Measurements from ENCODE around the gene MPRIP. TPM values are rescaled to one million over a fixed set of nuclear protein-coding genes. Genes with fewer than 3 reads are reported as not detected.

MPRIP gene
- total RNA-seq, 1 experiment from 2014 or later: 140 TPM

GRCh38 chr17:17022011-17022410 lies 20.2 kb upstream of the MPRIP start (continued):
- TF ChIP-seq ZSCAN18 (CRISPR knock-in tag; IDR thresholded peaks at IDR 0.05): no peak
- no peak for TF ChIP-seq CREB1 (CRISPR knock-in tag; IDR thresholded peaks at IDR 0.05)
- TF ChIP-seq AFF4 (CRISPR knock-in tag; IDR thresholded peaks at IDR 0.05; ENCODE audit: borderline replicate concordance): no peak
- TF ChIP-seq NR1H2 (CRISPR knock-in tag; IDR thresholded peaks at IDR 0.05): no peak
- TF ChIP-seq TCF7 (CRISPR knock-in tag; IDR thresholded peaks at IDR 0.05; ENCODE audit: low read depth): no peak
- no peak for TF ChIP-seq ZBTB21 (CRISPR knock-in tag; IDR thresholded peaks at IDR 0.05; ENCODE audit: borderline replicate concordance)
- no peak for TF ChIP-seq GTF2I (CRISPR knock-in tag; conservative IDR thresholded peaks at IDR 0.05)

- Mint-ChIP-seq H3K36me3 (no peaks in the 10 kb centered on the region), H3K4me1 (peaks cover 8% of the 10 kb centered on the region), H3K27ac (no peak overlapping the region), H3K4me3 (no peak overlapping the region), H3K27me3 (ENCODE audit: low read depth) (no peaks in the 10 kb centered on the region), H3K9me3 (no peaks in the 10 kb centered on the region)
- CTCF ChIA-PET: interaction anchor here (1.9 kb wide), 1 partner anchor 119 kb away, joined by 7 read pairs; no protein-coding TSS in a partner anchor
- DNase-seq (ENCODE audit: low spot score) (no peak), ATAC-seq (no peak)
- POLR2A ChIA-PET: interaction anchor here (0.5 kb wide), 1 partner anchor 44 kb away, joined by 3 read pairs; no protein-coding TSS in a partner anchor
- TF ChIP-seq ZNF512 (CRISPR knock-in tag; IDR thresholded peaks at IDR 0.05; ENCODE audit: borderline replicate concordance) (no peak), ZNF121 (CRISPR knock-in tag; IDR thresholded peaks at IDR 0.05) (no peak), SP1 (CRISPR knock-in tag; conservative IDR thresholded peaks at IDR 0.05) (no peak), EMX1 (CRISPR knock-in tag; IDR thresholded peaks at IDR 0.05) (no peak), CREB1 (CRISPR knock-in tag; IDR thresholded peaks at IDR 0.05) (no peak), USF2 (CRISPR knock-in tag; IDR thresholded peaks at IDR 0.05) (no peak), RELA (CRISPR knock-in tag; IDR thresholded peaks at IDR 0.05; ENCODE audit: borderline replicate concordance) (no peak), ERG (CRISPR knock-in tag; IDR thresholded peaks at IDR 0.05) (no peak), NFE2L1 (CRISPR knock-in tag; IDR thresholded peaks at IDR 0.05) (no peak), STAT6 (CRISPR knock-in tag; conservative IDR thresholded peaks at IDR 0.05; ENCODE audit: low read depth) (no peak), USF1 (CRISPR knock-in tag; IDR thresholded peaks at IDR 0.05) (no peak), MXD4 (CRISPR knock-in tag; IDR thresholded peaks at IDR 0.05; ENCODE audit: borderline replicate concordance) (no peak), CTCF (IDR thresholded peaks at IDR 0.05) (no peak), ZNF396 (CRISPR knock-in tag; IDR thresholded peaks at IDR 0.05; ENCODE audit: borderline replicate concordance) (no peak), FOXP1 (CRISPR knock-in tag; IDR thresholded peaks at IDR 0.05; ENCODE audit: borderline replicate concordance) (no peak), SMAD3 (CRISPR knock-in tag; IDR thresholded peaks at IDR 0.05; ENCODE audit: borderline replicate concordance) (no peak)
These were observed 19.8 kb upstream of the MPRIP start for GRCh38 chr17:17022456-17022855.
